ENCODE data around the gene MDC1. TPM values are rescaled to one million over a fixed set of nuclear protein-coding genes. Genes with fewer than 3 reads are reported as not detected.

MDC1 gene
- total RNA-seq, 1 donor from 2014 or later, result 18.1 TPM

- no peak for DNase-seq (ENCODE audit: extremely low read depth, low read depth, low spot score)
These were observed 9.7 kb downstream of the MDC1 start for GRCh38 chr6:30707281-30707850.

GRCh38 chr6:30705620-30706019, 11.5 kb downstream of the MDC1 start:
- no peak for DNase-seq (ENCODE audit: extremely low read depth, low read depth, low spot score)

GRCh38 chr6:30703821-30704220, 13.3 kb downstream of the MDC1 start:
- no peak for DNase-seq (ENCODE audit: extremely low read depth, low read depth, low spot score)

DNA sequence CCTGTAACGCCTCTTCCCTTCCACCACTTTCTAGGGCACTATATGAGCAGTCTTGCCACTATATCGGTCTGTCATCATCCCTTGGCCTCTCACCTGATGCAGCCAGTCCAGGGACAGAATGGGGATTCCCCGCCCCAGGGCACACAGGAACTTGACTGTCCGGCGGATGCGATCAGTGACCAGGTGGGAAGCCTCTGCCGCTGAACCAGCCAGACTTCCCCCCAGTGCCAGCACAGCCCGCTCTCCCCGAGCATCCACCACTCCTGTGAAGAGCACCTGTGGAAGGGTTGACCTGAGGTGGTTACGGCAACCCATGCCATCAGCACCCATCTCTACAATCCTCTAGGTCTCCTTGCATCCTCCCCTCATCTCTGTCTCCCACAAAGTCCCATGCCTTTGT, 14.1 kb downstream of the MDC1 start:
- DNase-seq (ENCODE audit: extremely low read depth, low read depth, low spot score), result no peak

DNA sequence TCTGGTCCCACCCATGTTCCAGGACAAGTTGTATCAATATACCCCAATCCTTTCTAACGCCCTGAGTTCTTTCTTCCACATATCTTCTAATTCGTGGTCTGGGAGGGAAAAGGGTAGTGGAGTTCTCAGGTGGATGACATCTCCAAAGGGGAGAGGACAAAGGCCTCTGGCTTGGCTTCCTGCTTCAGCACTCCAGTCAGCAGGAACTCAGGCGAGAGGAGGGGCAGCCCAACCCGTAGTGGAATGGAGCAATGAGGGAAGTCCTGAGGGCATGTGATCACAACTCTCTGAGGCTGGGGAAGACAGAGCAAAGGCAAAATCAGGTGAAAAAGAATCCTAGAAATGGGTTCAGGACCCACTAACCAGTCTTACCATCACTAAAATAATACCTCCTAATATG, 16.7 kb downstream of the MDC1 start:
- DNase-seq (ENCODE audit: extremely low read depth, low read depth, low spot score), result no peak

DNA sequence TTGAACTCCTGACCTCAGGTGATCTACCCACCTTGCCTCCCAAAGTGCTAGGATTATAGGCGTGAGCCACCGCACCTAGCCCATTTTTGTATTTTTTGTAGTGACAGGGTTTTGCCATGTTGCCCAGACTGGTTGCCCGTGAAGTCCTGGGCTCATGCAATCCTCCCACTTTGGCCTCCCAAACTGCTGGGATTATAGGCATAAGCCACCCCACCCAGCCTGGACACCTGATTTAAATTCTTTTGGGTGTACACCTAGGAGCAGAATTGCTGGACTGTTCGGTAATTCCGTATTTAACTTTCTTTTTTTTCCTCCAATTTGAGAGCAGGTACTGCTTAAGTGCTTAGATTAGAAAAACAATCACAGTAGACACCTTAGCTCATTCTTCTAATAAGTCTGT, 20.6 kb downstream of the MDC1 start:
- no peak for DNase-seq (ENCODE audit: extremely low read depth, low read depth, low spot score)

DNA sequence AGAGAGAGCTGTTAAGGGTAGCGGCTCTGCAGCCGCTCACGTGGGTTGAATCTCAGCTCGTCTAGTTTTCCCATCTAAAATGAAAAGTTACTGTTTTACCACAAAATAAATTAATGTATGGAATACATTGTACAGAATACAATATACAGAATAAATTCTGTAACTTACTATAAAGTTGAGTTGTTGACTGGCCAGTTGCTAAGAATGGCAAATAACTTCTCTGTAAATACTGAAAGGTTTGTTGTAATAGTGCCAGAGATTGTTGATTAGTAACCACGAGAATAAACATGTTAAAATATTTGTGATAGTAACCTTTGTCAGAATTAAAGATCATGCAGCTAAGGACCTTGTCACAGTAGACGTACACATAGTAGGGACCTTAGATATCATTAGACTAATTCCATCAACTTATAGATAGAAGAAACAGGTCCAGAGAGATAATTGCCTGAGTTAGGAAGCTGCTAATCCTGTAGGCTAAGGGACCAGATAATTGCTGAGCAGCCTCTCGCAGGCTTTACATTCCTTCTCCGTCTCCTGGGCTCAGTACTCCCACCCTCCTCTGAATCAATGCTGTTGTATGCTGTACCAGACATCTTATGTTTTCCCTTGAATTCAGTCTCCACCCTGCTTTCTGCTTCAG, 25.8 kb downstream of the MDC1 start:
- no peak for DNase-seq (ENCODE audit: extremely low read depth, low read depth, low spot score)

DNA sequence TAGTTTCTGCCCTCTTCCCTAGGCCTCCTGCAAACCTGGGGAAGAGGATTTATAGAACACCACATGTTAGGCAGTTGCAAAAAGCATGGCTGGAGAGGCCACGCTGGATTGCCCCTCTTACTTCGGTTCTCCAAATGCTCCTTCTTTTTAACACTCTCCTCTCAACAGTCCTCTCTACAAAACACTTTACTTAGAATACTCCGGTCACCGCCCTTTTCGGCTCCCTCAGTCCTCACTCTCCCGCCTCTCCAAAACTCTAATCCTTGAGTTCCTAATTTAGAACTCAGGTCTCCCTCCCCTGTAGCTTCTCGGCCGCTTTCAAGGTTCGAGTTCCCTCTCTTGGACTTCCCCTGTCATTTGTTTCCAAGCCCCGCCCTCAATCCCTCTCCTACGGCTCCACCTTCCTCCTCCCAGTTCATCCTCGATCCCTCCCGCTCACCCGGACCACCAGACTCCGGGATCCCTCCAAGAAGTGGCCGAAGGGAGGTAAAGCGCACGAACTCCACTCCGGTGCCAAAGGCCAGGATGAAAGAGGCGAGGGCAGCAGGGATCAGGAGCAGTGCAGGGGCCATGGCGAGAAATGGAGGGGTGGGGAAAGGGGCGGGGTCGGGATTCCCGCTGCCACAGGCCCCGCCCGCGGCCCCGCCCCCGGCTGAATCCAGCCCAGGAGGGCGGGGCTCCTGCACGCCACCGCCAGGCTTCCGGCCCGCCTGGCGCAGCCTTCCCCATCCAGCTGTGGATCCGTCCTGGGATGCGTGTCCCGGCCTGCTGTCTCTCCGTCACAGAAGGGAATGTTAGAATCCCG, 26.5 kb downstream of the MDC1 start, which contains the start of gene NRM:
Gene NRM (minus strand): TSS at position 582 of the 805 bp plus-strand sequence. CDS start 10 bp downstream, at position 572.
- DNase-seq (ENCODE audit: extremely low read depth, low read depth, low spot score), result no peak

DNA sequence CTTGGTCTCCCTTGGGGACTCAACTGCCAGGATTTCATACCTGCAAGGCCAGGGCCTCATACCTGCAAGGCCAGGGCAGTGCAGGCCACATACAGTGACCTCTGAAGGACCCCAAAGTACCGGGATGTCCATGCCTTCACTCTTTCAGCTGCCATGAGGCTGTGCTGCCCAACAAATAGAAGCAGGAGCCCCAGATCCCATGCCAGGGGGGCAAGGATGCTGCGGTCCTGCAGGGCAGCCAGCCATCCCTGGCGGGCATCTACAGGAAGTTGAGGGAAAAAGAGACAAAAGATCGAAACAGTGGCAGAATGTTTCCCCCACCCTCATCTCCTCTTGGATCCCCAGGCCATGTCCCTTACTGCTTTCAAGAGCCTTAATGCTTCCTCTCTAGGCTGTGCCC, 27.1 kb downstream of the MDC1 start:
- no peak for DNase-seq (ENCODE audit: extremely low read depth, low read depth, low spot score)

- DNase-seq (ENCODE audit: extremely low read depth, low read depth, low spot score), result no peak
These were observed 27.8 kb downstream of the MDC1 start for GRCh38 chr6:30689022-30689865.

- no peak for DNase-seq (ENCODE audit: extremely low read depth, low read depth, low spot score)
These were observed 28.5 kb downstream of the MDC1 start for GRCh38 chr6:30688569-30688968.

GRCh38 chr6:30687659-30688431, 29.2 kb downstream of the MDC1 start:
- DNase-seq (ENCODE audit: extremely low read depth, low read depth, low spot score), result no peak

GRCh38 chr6:30686908-30687658, 30.0 kb downstream of the MDC1 start:
- DNase-seq (ENCODE audit: extremely low read depth, low read depth, low spot score), result no peak

- no peak for DNase-seq (ENCODE audit: extremely low read depth, low read depth, low spot score)
These were observed 30.8 kb downstream of the MDC1 start, which contains the start of gene PPP1R18 for GRCh38 chr6:30686009-30686907. Gene PPP1R18 (minus strand): TSS chr6:30686645. CDS start chr6:30686018, 627 bp downstream.

GRCh38 chr6:30685157-30686008, 31.7 kb downstream of the MDC1 start:
- no peak for DNase-seq (ENCODE audit: extremely low read depth, low read depth, low spot score)

DNA sequence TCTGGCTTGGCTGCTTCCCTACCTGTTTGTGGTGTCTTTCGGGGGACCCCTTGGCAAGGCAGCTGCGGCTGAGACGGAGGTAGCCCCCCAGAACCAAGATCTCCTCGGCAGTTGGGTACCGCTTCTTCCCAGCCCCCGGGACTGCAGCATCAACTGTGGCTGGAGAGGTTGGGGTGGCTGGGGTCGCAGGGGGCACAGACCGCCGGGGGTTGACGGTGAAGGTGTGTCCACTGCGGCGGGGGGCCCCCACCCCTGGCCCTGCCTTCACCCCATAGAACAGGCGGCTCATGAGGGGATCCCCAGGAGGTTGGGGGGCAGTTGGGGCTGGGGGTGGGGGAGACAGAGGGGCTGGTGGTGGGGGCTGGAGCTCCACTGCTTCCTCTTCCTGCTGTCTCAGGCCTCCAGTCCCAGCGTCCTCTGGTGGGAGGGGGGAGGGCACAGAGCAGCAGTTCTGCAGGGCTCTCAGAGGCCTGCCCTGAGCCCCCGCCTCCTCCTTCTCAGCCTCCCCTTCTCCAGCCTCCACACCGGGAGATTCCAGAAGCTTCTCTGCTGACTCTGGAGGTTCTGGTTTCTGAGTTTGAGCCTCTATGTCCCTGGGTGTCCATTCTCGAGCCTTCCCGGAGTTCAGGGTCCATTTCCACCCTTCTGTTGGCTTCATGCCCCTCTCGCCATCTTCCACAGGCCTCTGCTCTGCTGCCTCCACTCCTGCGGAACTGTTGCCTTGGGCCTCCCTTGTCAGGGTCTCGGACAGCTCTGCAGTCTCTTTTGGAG, 32.5 kb downstream of the MDC1 start:
- DNase-seq (ENCODE audit: extremely low read depth, low read depth, low spot score), result no peak

GRCh38 chr6:30683980-30684338, 33.1 kb downstream of the MDC1 start:
- DNase-seq (ENCODE audit: extremely low read depth, low read depth, low spot score), result no peak

Measured in glomerular endothelial cell (primary cell).